Astrocyte (in vitro differentiated cells and primary cell): Measurements from ENCODE around the gene ACOX1.

Experiments used
- EZH2 ChIP-seq: IDR thresholded peaks from 2 replicates; pipeline ENCODE4 v1.6.1; 2012; ENCODE audit warnings: mild to moderate bottlenecking, low read length, inconsistent platforms; ENCODE audit not compliant: insufficient read depth
- TF ChIP-seq, protein P1 (sequence below): IDR thresholded peaks from 2 replicates; pipeline ENCODE4 v1.5.1; 2011; ENCODE audit warnings: low read depth, mild to moderate bottlenecking, inconsistent platforms, low read length, moderate library complexity; ENCODE audit not compliant: insufficient read depth

- TF ChIP-seq, protein P1, sequence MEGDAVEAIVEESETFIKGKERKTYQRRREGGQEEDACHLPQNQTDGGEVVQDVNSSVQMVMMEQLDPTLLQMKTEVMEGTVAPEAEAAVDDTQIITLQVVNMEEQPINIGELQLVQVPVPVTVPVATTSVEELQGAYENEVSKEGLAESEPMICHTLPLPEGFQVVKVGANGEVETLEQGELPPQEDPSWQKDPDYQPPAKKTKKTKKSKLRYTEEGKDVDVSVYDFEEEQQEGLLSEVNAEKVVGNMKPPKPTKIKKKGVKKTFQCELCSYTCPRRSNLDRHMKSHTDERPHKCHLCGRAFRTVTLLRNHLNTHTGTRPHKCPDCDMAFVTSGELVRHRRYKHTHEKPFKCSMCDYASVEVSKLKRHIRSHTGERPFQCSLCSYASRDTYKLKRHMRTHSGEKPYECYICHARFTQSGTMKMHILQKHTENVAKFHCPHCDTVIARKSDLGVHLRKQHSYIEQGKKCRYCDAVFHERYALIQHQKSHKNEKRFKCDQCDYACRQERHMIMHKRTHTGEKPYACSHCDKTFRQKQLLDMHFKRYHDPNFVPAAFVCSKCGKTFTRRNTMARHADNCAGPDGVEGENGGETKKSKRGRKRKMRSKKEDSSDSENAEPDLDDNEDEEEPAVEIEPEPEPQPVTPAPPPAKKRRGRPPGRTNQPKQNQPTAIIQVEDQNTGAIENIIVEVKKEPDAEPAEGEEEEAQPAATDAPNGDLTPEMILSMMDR = no peak
- TF ChIP-seq EZH2 = no peak
Measured at GRCh38 chr17:75908201-75908600, 70.8 kb downstream of the ACOX1 start.
